GOT3 (cell line): ENCODE results near the gene EEFSEC.

Experiments used
- DNase-seq: peaks from one replicate; lab custom pipeline; 2025; ENCODE audit warnings: mixed read lengths; lab: John Stamatoyannopoulos, UW

EEFSEC gene

GRCh38 chr3:128351546-128351945 lies 198.3 kb downstream of the EEFSEC start:
- no peak for DNase-seq

- DNase-seq: no peak
Observed at GRCh38 chr3:128352326-128352725, 199.0 kb downstream of the EEFSEC start.

GRCh38 chr3:128353361-128353965 lies 200.2 kb downstream of the EEFSEC start:
- no peak for DNase-seq

GRCh38 chr3:128353991-128354687 lies 200.9 kb downstream of the EEFSEC start:
- no peak for DNase-seq

- DNase-seq: no peak
Observed at GRCh38 chr3:128354788-128355542, 201.7 kb downstream of the EEFSEC start.

GRCh38 chr3:128355543-128355919 lies 202.2 kb downstream of the EEFSEC start:
- DNase-seq: no peak

GRCh38 chr3:128356822-128357221 lies 203.5 kb downstream of the EEFSEC start:
- no peak for DNase-seq

- no peak for DNase-seq
Observed at GRCh38 chr3:128357538-128357937, 204.3 kb downstream of the EEFSEC start.

- no peak for DNase-seq
Observed at GRCh38 chr3:128358156-128358895, 205.0 kb downstream of the EEFSEC start.

- DNase-seq: no peak
Observed at GRCh38 chr3:128359060-128359664, 205.9 kb downstream of the EEFSEC start.

- DNase-seq: no peak
Observed at GRCh38 chr3:128359846-128360642, 206.8 kb downstream of the EEFSEC start.

GRCh38 chr3:128360705-128361271 lies 207.5 kb downstream of the EEFSEC start:
- no peak for DNase-seq

- DNase-seq: no peak
Observed at GRCh38 chr3:128362026-128362965, 209.0 kb downstream of the EEFSEC start.

- DNase-seq: no peak
Observed at GRCh38 chr3:128364291-128364690, 211.0 kb downstream of the EEFSEC start.

- DNase-seq: no peak
Observed at GRCh38 chr3:128364808-128365360, 211.6 kb downstream of the EEFSEC start.

- no peak for DNase-seq
Observed at GRCh38 chr3:128366136-128366535, 212.9 kb downstream of the EEFSEC start.

GRCh38 chr3:128366652-128367051 lies 213.4 kb downstream of the EEFSEC start:
- no peak for DNase-seq

GRCh38 chr3:128367221-128367620 lies 213.9 kb downstream of the EEFSEC start:
- no peak for DNase-seq

- DNase-seq: no peak
Observed at GRCh38 chr3:128367761-128368160, 214.5 kb downstream of the EEFSEC start.
